ENCODE results near the gene USH1C.

The USH1C gene

DNA sequence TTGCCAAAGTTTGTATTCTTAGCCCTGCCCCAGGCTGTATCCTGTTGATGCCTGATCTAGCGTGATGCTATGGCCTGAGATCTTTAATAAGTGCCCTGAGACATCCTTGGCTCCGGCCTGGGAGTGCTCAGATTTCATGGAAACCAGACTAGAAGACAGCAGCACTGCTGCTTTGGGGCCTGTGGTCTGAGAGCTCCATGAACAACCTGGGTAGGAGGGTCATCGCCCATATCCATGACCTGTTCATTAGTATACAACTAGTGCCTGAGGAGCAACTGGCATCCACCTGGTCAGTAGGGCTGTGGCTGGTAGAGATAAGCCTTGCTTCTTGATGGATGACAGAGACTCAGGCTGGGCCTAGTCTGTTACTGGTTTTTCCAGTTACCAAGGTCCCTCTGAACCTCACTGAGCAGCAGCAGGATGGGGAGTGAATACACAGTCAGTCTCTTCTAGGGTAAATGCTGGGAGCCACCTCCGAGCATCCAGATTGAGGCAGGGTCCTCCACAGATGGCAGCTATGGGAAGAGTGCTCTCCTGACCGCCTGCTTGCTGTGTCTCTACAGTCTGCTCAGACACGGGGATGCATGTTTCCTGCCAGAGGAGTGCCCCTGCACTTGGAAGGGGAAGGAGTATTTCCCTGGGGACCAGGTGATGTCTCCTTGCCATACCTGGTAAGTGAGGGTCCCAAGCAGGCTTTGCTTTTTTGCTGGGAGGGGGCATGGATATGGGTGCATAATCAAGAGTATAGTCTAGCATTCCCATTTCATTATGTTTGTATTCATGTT, 41.9 kb upstream of the USH1C start:
- DNase-seq (ENCODE audit: low read depth), result no peak
- TF ChIP-seq, protein P1, sequence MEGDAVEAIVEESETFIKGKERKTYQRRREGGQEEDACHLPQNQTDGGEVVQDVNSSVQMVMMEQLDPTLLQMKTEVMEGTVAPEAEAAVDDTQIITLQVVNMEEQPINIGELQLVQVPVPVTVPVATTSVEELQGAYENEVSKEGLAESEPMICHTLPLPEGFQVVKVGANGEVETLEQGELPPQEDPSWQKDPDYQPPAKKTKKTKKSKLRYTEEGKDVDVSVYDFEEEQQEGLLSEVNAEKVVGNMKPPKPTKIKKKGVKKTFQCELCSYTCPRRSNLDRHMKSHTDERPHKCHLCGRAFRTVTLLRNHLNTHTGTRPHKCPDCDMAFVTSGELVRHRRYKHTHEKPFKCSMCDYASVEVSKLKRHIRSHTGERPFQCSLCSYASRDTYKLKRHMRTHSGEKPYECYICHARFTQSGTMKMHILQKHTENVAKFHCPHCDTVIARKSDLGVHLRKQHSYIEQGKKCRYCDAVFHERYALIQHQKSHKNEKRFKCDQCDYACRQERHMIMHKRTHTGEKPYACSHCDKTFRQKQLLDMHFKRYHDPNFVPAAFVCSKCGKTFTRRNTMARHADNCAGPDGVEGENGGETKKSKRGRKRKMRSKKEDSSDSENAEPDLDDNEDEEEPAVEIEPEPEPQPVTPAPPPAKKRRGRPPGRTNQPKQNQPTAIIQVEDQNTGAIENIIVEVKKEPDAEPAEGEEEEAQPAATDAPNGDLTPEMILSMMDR (IDR thresholded peaks at IDR 0.05; ENCODE audit: low read depth, low read length, missing control alignments), result no peak
- H3K4me3 ChIP-seq (ENCODE audit: low read depth, low read length), result no peak overlapping the region

GRCh38 chr11:17581732-17582053, 37.5 kb upstream of the USH1C start:
- TF ChIP-seq, protein P1 (IDR thresholded peaks at IDR 0.05; ENCODE audit: low read depth, low read length, missing control alignments), result no peak
- no peak overlapping the region for H3K4me3 ChIP-seq (ENCODE audit: low read depth, low read length)
- DNase-seq (ENCODE audit: low read depth), result no peak

DNA sequence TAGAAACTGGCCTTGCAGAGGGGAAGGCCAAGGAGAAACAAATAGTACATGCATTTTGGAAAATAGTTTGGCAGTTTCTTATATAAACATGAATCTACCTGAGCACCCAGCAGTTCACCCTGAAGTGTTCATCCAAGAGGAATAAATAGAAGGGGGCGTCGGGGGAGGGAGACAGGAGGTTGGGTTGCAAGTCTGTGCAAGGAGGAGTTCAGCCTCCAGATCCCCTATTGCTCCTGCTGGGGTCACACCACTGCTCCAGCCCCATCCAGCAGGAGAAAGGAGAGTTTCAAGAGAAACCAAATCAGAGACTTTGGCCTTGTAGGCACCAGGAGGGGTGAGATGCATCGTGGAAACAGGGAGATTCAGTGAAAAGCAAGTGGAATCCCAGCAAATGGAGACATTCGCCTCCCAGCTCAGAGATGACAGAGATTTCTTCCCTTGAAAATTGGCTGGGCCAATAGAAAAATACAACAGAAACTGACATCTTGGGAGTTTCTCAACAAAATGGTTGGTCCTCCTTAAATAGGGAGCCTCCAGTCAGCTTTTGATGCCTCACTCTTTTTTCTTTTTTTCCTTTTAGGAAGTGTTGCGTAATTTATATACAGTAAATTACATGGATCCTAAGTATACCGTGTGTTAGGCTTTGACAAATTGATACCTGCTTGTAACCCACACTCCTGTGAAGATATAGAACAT, 37.0 kb upstream of the USH1C start:
- no peak overlapping the region for H3K4me3 ChIP-seq (ENCODE audit: low read depth, low read length)
- no peak for DNase-seq (ENCODE audit: low read depth)
- TF ChIP-seq, protein P1 (IDR thresholded peaks at IDR 0.05; ENCODE audit: low read depth, low read length, missing control alignments), result no peak

GRCh38 chr11:17580271-17580670, 36.1 kb upstream of the USH1C start:
- TF ChIP-seq, protein P1 (IDR thresholded peaks at IDR 0.05; ENCODE audit: low read depth, low read length, missing control alignments), result no peak
- DNase-seq (ENCODE audit: low read depth), result no peak
- H3K4me3 ChIP-seq (ENCODE audit: low read depth, low read length), result no peak overlapping the region

GRCh38 chr11:17579451-17579850, 35.2 kb upstream of the USH1C start:
- TF ChIP-seq, protein P1 (IDR thresholded peaks at IDR 0.05; ENCODE audit: low read depth, low read length, missing control alignments), result no peak
- no peak overlapping the region for H3K4me3 ChIP-seq (ENCODE audit: low read depth, low read length)
- DNase-seq (ENCODE audit: low read depth), result no peak

DNA sequence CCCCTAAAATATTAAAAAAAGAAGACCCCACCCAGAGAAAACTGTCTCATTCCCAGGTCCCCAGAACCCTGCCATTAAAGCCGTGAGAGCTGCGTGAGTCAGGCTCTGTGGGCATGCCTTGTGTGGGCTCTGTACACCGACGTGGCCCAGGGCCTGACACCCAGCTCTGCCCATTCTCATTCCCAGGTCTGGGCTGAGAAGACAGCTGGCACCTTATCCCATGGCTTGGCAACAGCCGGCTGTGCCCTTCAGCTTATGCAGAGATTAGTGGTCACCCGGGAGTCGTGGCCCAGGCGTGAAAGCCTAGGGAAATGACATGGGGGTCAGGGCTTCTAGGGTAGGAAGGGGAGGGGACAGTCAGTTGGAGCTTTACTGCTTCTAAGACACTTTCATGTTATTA, 34.7 kb upstream of the USH1C start:
- no peak for DNase-seq (ENCODE audit: low read depth)
- H3K4me3 ChIP-seq (ENCODE audit: low read depth, low read length), result no peak overlapping the region
- TF ChIP-seq, protein P1 (IDR thresholded peaks at IDR 0.05; ENCODE audit: low read depth, low read length, missing control alignments), result no peak

Data from GM12864 (cell line).